HG03565 (cell line): ENCODE results near the gene TAF7L.

Experiments used
- ATAC-seq: cut with Tn5 transposase; IDR thresholded peaks from one replicate; pipeline ENCODE4 v1.9.1; 2021; ENCODE audit warnings: mild to moderate bottlenecking, moderate library complexity; ENCODE audit not compliant: unreplicated experiment

Gene TAF7L

DNA sequence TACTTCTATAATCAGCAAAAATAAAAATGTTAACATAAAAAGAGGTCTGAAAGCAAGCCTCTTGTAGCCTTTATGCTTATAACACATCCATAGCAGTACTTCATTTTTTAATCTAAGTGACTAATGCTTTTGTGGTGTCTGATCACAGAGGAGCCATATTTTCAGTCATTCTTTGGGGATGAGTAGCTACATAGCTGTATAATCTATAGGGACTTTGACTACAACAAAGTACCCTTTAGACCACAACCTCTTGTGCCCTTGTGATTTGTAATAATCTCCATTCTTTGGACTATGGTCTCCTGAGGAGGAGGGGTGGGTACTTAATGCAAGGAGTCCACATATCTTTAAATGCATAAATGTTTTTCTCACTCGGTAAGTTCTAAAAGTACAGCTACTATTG lies 62.0 kb downstream of the TAF7L start:
- ATAC-seq: no peak

GRCh38 chrX:101223226-101223625 lies 67.9 kb downstream of the TAF7L start:
- ATAC-seq: peak; percentile 76

GRCh38 chrX:101220662-101221260 lies 70.4 kb downstream of the TAF7L start:
- ATAC-seq: no peak

- no peak for ATAC-seq
Observed at GRCh38 chrX:101219864-101220346, 71.2 kb downstream of the TAF7L start.

GRCh38 chrX:101219116-101219863 lies 71.8 kb downstream of the TAF7L start, which contains the start of gene DRP2:
DRP2 (plus strand) TSS chrX:101219786; CDS start chrX:101231648, 11,862 bp downstream.
- ATAC-seq: no peak
